Renal pelvis (tissue), 12 donors: ENCODE measurements around the gene TET1. TPM values are rescaled to one million over a fixed set of nuclear protein-coding genes. Genes with fewer than 3 reads are reported as not detected.
"Not testable (repeated sequence)": the region's sequence is repeated elsewhere in the genome, so short reads cannot be mapped to it uniquely, and the experiment has no call there.

ENCODE experiments used
- DNase-seq: peaks from one replicate; pipeline ENCODE4 v3.0.0-alpha.2; 2013
- long read RNA-seq, 16 experiments: transcript quantifications; one replicate each; lab custom pipeline, GENCODE V29; 2026
- polyA plus RNA-seq, 3 donors: library from polyadenylated mRNA; unstranded; fragments of 120-200 nt; gene quantifications; one replicate each; pipeline ENCODE4 v1.2.1, GENCODE V29; 2013; ENCODE audit not compliant: insufficient read length in 3 of 3

TET1 gene
- 10 to 100 TPM in 1 of 3 donors, 1 to 10 TPM in 2; 9.9 to 10.0 (median 9.9) TPM for polyA plus RNA-seq
- long read RNA-seq, donor 1: 0 reads
- long read RNA-seq, donor 2: 0 reads
- long read RNA-seq, donor 3: 0 reads
- long read RNA-seq, donor 4: 0 reads
- long read RNA-seq, donor 5: 0 reads
- long read RNA-seq, donor 6: 0 reads
- long read RNA-seq, donor 7: 0 reads
- long read RNA-seq, donor 8: 0 reads
- long read RNA-seq, donor 9, partial matches to known transcripts: 5 of 5 reads
- long read RNA-seq, donor 9, other reads (novel, unspliced or antisense): 0 of 5 reads
- long read RNA-seq, donor 10: 0 reads
- long read RNA-seq, donor 11: 0 reads
- long read RNA-seq, donor 12: 0 reads
- long read RNA-seq, donor 13: 0 reads
- long read RNA-seq, donor 14: 0 reads
- long read RNA-seq, donor 15: 0 reads
- long read RNA-seq, donor 16: 0 reads

GRCh38 chr10:68560186-68560942 lies at the start of gene TET1:
Gene TET1, plus strand, starts transcription at chr10:68560337. Its CDS starts 12,002 bp downstream, at chr10:68572339.
- peak; percentile 75 for DNase-seq

GRCh38 chr10:68516216-68516615 lies 43.9 kb upstream of the TET1 start:
- DNase-seq: not testable (repeated sequence)

GRCh38 chr10:68516766-68517165 lies 43.4 kb upstream of the TET1 start:
- DNase-seq: no peak

- no peak for DNase-seq
Measured at GRCh38 chr10:68517188-68517587, 42.9 kb upstream of the TET1 start.

- not testable (repeated sequence) for DNase-seq
Measured at GRCh38 chr10:68518609-68519008, 41.5 kb upstream of the TET1 start.

- not testable (repeated sequence) for DNase-seq
Measured at GRCh38 chr10:68525490-68526038, 34.6 kb upstream of the TET1 start.

- DNase-seq: no peak
Measured at GRCh38 chr10:68526634-68527307, 33.4 kb upstream of the TET1 start.

GRCh38 chr10:68536973-68537372 lies 23.2 kb upstream of the TET1 start:
- no peak for DNase-seq

- no peak for DNase-seq
Measured at GRCh38 chr10:68537796-68538195, 22.3 kb upstream of the TET1 start.

GRCh38 chr10:68543004-68543918 lies 16.9 kb upstream of the TET1 start:
- DNase-seq: no peak

- DNase-seq: peak; percentile 65
Measured at GRCh38 chr10:68550747-68551411, 9.3 kb upstream of the TET1 start.

- DNase-seq: no peak
Measured at GRCh38 chr10:68553138-68553537, 7.0 kb upstream of the TET1 start.

GRCh38 chr10:68553599-68553998 lies 6.5 kb upstream of the TET1 start:
- DNase-seq: no peak

- DNase-seq: no peak
Measured at GRCh38 chr10:68558478-68558877, 1.7 kb upstream of the TET1 start.

- DNase-seq: no peak
Measured at GRCh38 chr10:68559251-68559650, 886 bp upstream of the TET1 start.

GRCh38 chr10:68559841-68560185 lies 324 bp upstream of the TET1 start:
- no peak for DNase-seq

- DNase-seq: peak; percentile 40
Measured at GRCh38 chr10:68560943-68561864, 1.1 kb downstream of the TET1 start.

GRCh38 chr10:68561865-68562649 lies 1.9 kb downstream of the TET1 start:
- DNase-seq: no peak
